Stomach (tissue), 4 donors: ENCODE measurements around the gene FAM184B.

Experiments used
- CTCF ChIP-seq, 7 experiments: fragments of 450-650 bp in 4 of 7; fragments of 200-600 bp in 3 of 7; sonication (generic) in 3 of 7; IDR thresholded peaks; one replicate each; pipeline ENCODE4 v1.5.1; 2016 to 2019; ENCODE audit warnings: antibody characterized with exemption in 7 of 7, control low read depth in 2 of 7, mild to moderate bottlenecking in 1 of 7
- POLR2AphosphoS5 ChIP-seq, 3 donors: sonication (generic); formaldehyde crosslinking; IDR thresholded peaks; one replicate each; pipeline ENCODE4 v1.6.1; 2016; ENCODE audit warnings: antibody characterized with exemption in 3 of 3

DNA sequence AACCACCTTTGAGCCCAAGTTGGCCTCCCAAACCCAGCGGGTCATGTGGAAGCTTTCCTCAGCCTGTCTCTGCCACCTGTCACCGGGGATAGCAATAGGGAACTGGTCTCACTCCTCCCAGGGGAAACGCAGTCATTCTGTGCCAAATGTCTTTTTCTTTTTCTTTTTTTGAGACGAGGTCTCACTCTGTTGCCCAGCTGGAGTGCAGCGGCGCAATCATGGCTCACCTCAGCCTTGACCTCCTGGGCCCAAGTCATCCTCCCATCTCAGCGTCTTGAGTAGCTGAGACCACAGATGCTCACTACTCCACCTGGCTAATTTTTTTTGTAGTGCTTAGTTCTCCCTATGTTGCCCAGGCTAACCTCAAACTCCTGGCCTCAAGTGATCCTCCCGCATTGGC is 126.7 kb downstream of the FAM184B start:
- TF ChIP-seq POLR2AphosphoS5 (IDR thresholded peaks at IDR 0.05) (no peak), CTCF (IDR thresholded peaks at IDR 0.05) (no peak)
